ENCODE measurements around the gene GTF2F1. TPM values are rescaled to one million over a fixed set of nuclear protein-coding genes. Genes with fewer than 3 reads are reported as not detected.

The GTF2F1 gene
- total RNA-seq, 3 donors from 2014 or later = 46.7 to 51.0 (median 48.5) TPM

DNA sequence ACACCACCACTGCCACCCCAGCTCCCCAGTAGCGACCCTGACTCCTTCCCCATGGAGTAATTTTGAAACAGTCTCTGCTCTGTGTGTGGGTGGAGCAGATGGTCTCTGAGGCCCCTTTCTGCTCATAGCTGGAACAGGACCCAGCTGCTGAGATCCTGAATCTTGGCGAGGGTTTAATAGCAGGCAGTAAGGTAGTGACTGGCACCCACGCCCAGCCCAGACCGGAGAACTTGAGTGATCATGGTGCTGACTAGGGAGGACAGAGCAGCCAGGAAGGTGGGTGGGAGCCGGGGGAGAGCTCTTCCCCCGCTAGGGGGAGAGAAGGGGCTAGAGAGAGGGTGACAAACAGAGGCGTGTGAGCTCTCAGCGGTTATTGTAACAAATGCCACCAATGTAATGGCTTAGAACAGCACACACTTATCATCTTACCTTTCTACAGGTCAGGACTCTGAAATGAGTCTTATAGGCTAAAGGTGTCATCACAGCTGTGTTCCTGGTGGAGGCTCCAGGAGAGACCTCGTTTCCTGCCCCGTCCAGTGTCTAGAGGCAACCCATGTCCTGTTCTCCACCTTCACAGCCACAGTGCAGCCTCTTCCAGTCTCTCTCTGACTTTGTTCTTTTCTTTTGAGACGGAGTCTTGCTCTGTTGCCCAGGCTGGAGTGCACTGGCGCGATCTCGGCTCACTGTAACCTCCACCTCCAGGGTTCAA, 52.3 kb downstream of the GTF2F1 start:
- H3K36me3 ChIP-seq = no peaks in the 10 kb centered on the region
- intact Hi-C loops (cut with DNase I; ENCODE audit: low total_unique reads) = loop anchor here (5.0 kb wide), 1 partner anchor 1742 kb away; no protein-coding TSS in a partner anchor

DNA sequence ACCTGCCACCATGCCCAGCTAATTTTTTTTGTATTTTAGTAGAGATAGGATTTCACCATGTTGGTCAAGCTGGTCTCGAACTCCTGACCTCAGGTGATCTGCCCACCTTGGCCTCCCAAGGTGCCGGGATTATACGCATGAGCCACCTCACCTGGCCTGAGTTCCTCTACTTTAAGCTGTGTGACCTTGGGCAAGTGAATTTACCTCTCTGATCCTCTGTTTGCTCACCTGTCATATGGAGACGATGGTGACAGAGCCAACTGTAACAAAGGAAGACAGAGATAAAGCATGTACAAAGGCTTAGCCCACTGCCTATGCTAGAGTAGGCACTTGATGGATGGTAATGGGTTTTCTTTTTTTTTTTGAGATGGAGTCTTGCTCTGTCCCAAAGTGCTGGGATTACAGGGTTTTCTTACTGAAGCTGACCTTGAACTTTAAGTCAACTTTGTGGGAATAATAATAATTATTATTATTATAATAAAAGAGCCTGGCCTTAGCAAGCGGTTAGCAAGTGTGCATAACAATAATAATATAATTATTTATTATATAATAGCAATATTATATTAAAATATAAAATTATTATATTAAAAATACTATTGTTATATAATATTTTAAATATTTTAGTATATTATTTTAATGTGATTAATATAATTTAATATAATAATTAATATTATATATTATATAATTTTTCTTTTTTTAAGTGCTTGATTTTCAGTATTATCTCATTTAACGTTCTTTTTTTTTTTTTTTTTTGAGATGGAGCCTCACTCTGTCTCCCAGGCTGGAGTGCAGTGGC, 58.3 kb downstream of the GTF2F1 start:
- TF ChIP-seq POLR2AphosphoS5 (IDR thresholded peaks at IDR 0.05) (no peak), POLR2A (IDR thresholded peaks at IDR 0.05) (no peak)
- TF ChIP-seq, protein P1, sequence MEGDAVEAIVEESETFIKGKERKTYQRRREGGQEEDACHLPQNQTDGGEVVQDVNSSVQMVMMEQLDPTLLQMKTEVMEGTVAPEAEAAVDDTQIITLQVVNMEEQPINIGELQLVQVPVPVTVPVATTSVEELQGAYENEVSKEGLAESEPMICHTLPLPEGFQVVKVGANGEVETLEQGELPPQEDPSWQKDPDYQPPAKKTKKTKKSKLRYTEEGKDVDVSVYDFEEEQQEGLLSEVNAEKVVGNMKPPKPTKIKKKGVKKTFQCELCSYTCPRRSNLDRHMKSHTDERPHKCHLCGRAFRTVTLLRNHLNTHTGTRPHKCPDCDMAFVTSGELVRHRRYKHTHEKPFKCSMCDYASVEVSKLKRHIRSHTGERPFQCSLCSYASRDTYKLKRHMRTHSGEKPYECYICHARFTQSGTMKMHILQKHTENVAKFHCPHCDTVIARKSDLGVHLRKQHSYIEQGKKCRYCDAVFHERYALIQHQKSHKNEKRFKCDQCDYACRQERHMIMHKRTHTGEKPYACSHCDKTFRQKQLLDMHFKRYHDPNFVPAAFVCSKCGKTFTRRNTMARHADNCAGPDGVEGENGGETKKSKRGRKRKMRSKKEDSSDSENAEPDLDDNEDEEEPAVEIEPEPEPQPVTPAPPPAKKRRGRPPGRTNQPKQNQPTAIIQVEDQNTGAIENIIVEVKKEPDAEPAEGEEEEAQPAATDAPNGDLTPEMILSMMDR (IDR thresholded peaks at IDR 0.05) = no peak
- H3K27ac ChIP-seq = no peak overlapping the region
- H3K4me3 ChIP-seq = no peak overlapping the region
- H3K36me3 ChIP-seq = no peaks in the 10 kb centered on the region
- intact Hi-C loops (cut with DNase I; ENCODE audit: low total_unique reads) = no loop called here
- H3K27me3 ChIP-seq = no peaks in the 10 kb centered on the region
- H3K4me1 ChIP-seq = no peaks in the 10 kb centered on the region
- no peak for DNase-seq (ENCODE audit: low spot score in 2 of 2)
- no peaks in the 10 kb centered on the region for H3K9me3 ChIP-seq

More for the DNA sequence above, 52.3 kb downstream of the GTF2F1 start:
- H3K27me3 ChIP-seq = no peaks in the 10 kb centered on the region
- no peaks in the 10 kb centered on the region for H3K4me1 ChIP-seq
- TF ChIP-seq POLR2A (IDR thresholded peaks at IDR 0.05) = no peak
- no peak overlapping the region for H3K4me3 ChIP-seq
- DNase-seq (ENCODE audit: low spot score in 2 of 2) = no peak
- H3K27ac ChIP-seq = no peak overlapping the region
- H3K9me3 ChIP-seq = no peaks in the 10 kb centered on the region

DNA sequence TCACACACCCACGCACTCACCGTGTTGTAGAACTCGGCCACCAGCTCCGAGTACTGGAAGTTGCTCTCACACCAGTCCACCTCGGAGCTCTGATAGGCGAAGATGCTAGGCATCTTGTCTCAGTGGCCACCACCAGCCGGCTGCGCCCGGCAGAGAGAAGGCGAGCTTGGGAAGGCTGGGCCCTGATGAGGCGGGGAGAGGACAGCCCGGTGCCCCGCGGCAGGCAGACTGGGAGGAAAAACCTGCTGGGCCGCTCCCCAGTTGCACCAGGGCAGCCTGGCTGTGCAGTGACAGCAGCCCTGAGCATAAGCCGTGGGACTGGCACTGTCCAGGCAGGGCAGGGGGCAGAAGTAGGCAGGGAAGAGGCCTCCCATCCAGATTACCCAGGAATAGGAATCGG, 59.5 kb downstream of the GTF2F1 start, which contains the start of gene ACER1:
TSS of gene ACER1 (minus strand) at position 174 of the 400 bp plus-strand sequence. CDS start at position 113, 61 bp downstream.
- Histone ChIP-seq H3K36me3 (no peaks in the 10 kb centered on the region), H3K27ac (no peak within 1 kb of the TSS), H3K9me3 (no peaks in the 10 kb centered on the region), H3K27me3 (no peaks in the 10 kb centered on the region), H3K4me1 (no peaks in the 10 kb centered on the region), H3K4me3 (no peak within 1 kb of the TSS)
- intact Hi-C loops (cut with DNase I; ENCODE audit: low total_unique reads) = no loop called here
- DNase-seq (ENCODE audit: low spot score in 2 of 2) = peak; percentile 29 to 81
- TF ChIP-seq POLR2A (IDR thresholded peaks at IDR 0.05) (no peak), POLR2AphosphoS5 (IDR thresholded peaks at IDR 0.05) (no peak)
- TF ChIP-seq, protein P1 (IDR thresholded peaks at IDR 0.05) = no peak

Other genes with a start within 250 kb of the GTF2F1 start
- gene MLLT1, start 113.2 kb downstream of the GTF2F1 start, total RNA-seq = 10 to 100 TPM; 13.6 to 16.4 (median 13.8) TPM
- under 1 TPM in 1 of 3 donors, not detected in 2; 0.33 TPM for gene ACER1, start 59.6 kb downstream of the GTF2F1 start, total RNA-seq
- gene CLPP, start 31.6 kb downstream of the GTF2F1 start, total RNA-seq = 10 to 100 TPM; 72.3 to 96.7 (median 75.8) TPM
- gene ALKBH7, start 20.4 kb downstream of the GTF2F1 start, total RNA-seq = 100 to 1,000 TPM in 1 of 3 donors, 10 to 100 TPM in 2; 68.3 to 101 (median 76.7) TPM
- under 1 TPM; 0.32 to 0.66 (median 0.59) TPM for gene PSPN, start 17.2 kb downstream of the GTF2F1 start, total RNA-seq
- gene KHSRP, start 31.6 kb upstream of the GTF2F1 start, total RNA-seq = 10 to 100 TPM; 71.4 to 76.1 (median 73.0) TPM
- gene SLC25A41, start 40.6 kb upstream of the GTF2F1 start, total RNA-seq = under 1 TPM in 1 of 3 donors, not detected in 2; 0.44 TPM
- 10 to 100 TPM; 14.0 to 37.8 (median 18.4) TPM for gene SLC25A23, start 66.6 kb upstream of the GTF2F1 start, total RNA-seq
- gene CRB3, start 71.1 kb upstream of the GTF2F1 start, total RNA-seq = 10 to 100 TPM in 2 of 3 donors, under 1 TPM in 1; 0.48 to 30.7 (median 24.6) TPM
- 1 to 10 TPM; 1.3 to 3.2 (median 2.5) TPM for gene DENND1C, start 88.6 kb upstream of the GTF2F1 start, total RNA-seq
- gene TUBB4A, start 109.1 kb upstream of the GTF2F1 start, total RNA-seq = under 1 TPM in 1 of 3 donors, not detected in 2; 0.48 TPM
- 1 to 10 TPM in 1 of 3 donors, under 1 TPM in 2; 0.33 to 1.6 (median 0.44) TPM for gene TNFSF9, start 137.9 kb upstream of the GTF2F1 start, total RNA-seq
- gene CD70, start 198.0 kb upstream of the GTF2F1 start, total RNA-seq = not detected

All from breast epithelium (tissue), 4 donors.